ENCODE data around the gene TGFBR3L.

DNA sequence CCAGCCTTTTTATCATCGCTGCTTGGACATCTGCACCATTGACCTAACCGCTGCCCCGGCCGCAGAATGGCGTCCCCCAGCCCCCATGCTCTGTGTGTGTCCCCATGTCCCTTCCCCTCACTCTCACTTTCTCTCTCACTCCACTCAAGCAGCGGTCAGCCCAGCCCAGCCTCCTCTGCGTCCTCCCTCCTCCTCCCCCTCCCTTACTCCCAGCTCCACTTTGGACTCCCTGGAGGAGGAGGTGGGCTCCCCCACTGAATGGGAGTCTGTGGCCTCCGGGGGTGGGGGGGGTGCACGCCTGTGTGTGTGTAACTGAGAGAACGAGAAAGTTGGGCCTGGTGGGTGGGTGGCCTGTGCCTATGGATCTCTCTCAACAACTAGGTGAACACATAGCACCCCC, 8.8 kb upstream of the TGFBR3L start:
- TF ChIP-seq, protein P1, sequence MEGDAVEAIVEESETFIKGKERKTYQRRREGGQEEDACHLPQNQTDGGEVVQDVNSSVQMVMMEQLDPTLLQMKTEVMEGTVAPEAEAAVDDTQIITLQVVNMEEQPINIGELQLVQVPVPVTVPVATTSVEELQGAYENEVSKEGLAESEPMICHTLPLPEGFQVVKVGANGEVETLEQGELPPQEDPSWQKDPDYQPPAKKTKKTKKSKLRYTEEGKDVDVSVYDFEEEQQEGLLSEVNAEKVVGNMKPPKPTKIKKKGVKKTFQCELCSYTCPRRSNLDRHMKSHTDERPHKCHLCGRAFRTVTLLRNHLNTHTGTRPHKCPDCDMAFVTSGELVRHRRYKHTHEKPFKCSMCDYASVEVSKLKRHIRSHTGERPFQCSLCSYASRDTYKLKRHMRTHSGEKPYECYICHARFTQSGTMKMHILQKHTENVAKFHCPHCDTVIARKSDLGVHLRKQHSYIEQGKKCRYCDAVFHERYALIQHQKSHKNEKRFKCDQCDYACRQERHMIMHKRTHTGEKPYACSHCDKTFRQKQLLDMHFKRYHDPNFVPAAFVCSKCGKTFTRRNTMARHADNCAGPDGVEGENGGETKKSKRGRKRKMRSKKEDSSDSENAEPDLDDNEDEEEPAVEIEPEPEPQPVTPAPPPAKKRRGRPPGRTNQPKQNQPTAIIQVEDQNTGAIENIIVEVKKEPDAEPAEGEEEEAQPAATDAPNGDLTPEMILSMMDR (IDR thresholded peaks at IDR 0.05), result no peak
- no peak for TF ChIP-seq POLR2A (IDR thresholded peaks at IDR 0.05)
